ENCODE results near the gene NLRP13.

GRCh38 chr19:55857974-55858373, 74.2 kb downstream of the NLRP13 start:
- TF ChIP-seq CREB1 (IDR thresholded peaks at IDR 0.05; ENCODE audit: low read depth) = no peak
- TF ChIP-seq REST (IDR thresholded peaks at IDR 0.05; ENCODE audit: low read depth) = no peak
- TF ChIP-seq EGR1 (IDR thresholded peaks at IDR 0.05) = no peak
- no peak for TF ChIP-seq RAD21 (IDR thresholded peaks at IDR 0.05; ENCODE audit: low read depth)
